ENCODE results near the gene GABBR2. TPM values are rescaled to one million over a fixed set of nuclear protein-coding genes. Genes with fewer than 3 reads are reported as not detected.

Gene GABBR2
- total and polyA plus RNA-seq, 9 of the 15 experiments (the other 6 are each of a cell fraction or from before 2014, with no cell fraction given): 0.15 to 1.9 (median 0.32) TPM

DNA sequence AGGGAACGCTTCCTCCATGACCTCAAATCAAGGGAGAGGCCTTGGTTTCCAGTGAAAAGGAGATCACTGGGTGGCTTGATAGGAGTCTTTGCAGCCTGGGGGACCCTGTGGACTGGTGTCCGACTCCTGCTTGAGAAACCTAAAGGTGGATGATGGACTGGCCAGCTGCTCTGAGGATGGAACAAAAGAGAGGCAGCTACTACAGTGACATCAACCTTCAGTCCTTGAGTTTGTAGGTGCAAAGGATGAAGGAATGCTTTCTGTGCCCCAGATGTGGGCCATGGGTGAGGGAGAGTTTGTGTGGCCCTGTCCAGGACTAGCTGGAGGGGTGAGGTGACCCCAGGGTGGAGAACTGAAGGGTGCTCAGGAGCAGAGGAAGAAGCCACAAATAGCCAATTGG, 338.8 kb downstream of the GABBR2 start:
- ATAC-seq: no peak
- H3K36me3 ChIP-seq (ENCODE audit: control insufficient read depth, insufficient read depth, low read length): no peaks in the 10 kb centered on the region
- WGBS (ENCODE audit: insufficient coverage, low coverage, missing lambda C conversion rate): 94% methylated on average over 2 of the region's 2 CpGs
- no peak overlapping the region for H3K9ac ChIP-seq (ENCODE audit: insufficient read depth in 1 of 2, low read depth in 2 of 2, low read length in 2 of 2)
- ChIA-PET POLR2A (interaction anchor here (1.1 kb wide), 1 partner anchor 115 kb away, joined by 3 read pairs; no protein-coding TSS in a partner anchor), CTCF (ENCODE audit: low intra/inter-chr PET ratio) (no interaction called here)
- H3K4me3 ChIP-seq: no peak overlapping the region
- TF ChIP-seq CBFB (CRISPR knock-in tag; IDR thresholded peaks at IDR 0.05) (no peak), PHF21A (IDR thresholded peaks at IDR 0.05; ENCODE audit: borderline replicate concordance, low read depth) (no peak), RBM17 (IDR thresholded peaks at IDR 0.05; ENCODE audit: borderline replicate concordance, low read depth, low read length) (no peak), RNF2 (IDR thresholded peaks at IDR 0.05) (no peak), ZNF764 (CRISPR knock-in tag; IDR thresholded peaks at IDR 0.05; ENCODE audit: low read depth) (no peak), CCAR2 (IDR thresholded peaks at IDR 0.05; ENCODE audit: low read depth, low read length) (no peak), RBM22 (IDR thresholded peaks at IDR 0.05; ENCODE audit: low read depth, low read length, poor library complexity, severe bottlenecking) (no peak), ZNF644 (tag; IDR thresholded peaks at IDR 0.05; ENCODE audit: low read depth) (no peak), CREBBP (IDR thresholded peaks at IDR 0.05; ENCODE audit: low read depth, low read length) (no peak), DPF2 (IDR thresholded peaks at IDR 0.05) (no peak), SMARCA5 (IDR thresholded peaks at IDR 0.05) (no peak), KLF1 (tag; IDR thresholded peaks at IDR 0.05) (no peak), SMAD1 (IDR thresholded peaks at IDR 0.05; ENCODE audit: low read depth, low read length, partially characterized antibody) (no peak), MEF2A (IDR thresholded peaks at IDR 0.05; ENCODE audit: control insufficient read depth, low read depth, low read length) (no peak), ZC3H11A (IDR thresholded peaks at IDR 0.05; ENCODE audit: low read depth, low read length) (no peak), ETV5 (CRISPR knock-in tag; IDR thresholded peaks at IDR 0.05; ENCODE audit: low read depth) (no peak)
- TF ChIP-seq, protein P1, sequence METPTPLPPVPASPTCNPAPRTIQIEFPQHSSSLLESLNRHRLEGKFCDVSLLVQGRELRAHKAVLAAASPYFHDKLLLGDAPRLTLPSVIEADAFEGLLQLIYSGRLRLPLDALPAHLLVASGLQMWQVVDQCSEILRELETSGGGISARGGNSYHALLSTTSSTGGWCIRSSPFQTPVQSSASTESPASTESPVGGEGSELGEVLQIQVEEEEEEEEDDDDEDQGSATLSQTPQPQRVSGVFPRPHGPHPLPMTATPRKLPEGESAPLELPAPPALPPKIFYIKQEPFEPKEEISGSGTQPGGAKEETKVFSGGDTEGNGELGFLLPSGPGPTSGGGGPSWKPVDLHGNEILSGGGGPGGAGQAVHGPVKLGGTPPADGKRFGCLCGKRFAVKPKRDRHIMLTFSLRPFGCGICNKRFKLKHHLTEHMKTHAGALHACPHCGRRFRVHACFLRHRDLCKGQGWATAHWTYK (CRISPR knock-in tag; IDR thresholded peaks at IDR 0.05): no peak
- TF ChIP-seq, protein P2, sequence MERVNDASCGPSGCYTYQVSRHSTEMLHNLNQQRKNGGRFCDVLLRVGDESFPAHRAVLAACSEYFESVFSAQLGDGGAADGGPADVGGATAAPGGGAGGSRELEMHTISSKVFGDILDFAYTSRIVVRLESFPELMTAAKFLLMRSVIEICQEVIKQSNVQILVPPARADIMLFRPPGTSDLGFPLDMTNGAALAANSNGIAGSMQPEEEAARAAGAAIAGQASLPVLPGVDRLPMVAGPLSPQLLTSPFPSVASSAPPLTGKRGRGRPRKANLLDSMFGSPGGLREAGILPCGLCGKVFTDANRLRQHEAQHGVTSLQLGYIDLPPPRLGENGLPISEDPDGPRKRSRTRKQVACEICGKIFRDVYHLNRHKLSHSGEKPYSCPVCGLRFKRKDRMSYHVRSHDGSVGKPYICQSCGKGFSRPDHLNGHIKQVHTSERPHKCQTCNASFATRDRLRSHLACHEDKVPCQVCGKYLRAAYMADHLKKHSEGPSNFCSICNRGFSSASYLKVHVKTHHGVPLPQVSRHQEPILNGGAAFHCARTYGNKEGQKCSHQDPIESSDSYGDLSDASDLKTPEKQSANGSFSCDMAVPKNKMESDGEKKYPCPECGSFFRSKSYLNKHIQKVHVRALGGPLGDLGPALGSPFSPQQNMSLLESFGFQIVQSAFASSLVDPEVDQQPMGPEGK (CRISPR knock-in tag; IDR thresholded peaks at IDR 0.05; ENCODE audit: borderline replicate concordance): no peak
- TF ChIP-seq, protein P3, sequence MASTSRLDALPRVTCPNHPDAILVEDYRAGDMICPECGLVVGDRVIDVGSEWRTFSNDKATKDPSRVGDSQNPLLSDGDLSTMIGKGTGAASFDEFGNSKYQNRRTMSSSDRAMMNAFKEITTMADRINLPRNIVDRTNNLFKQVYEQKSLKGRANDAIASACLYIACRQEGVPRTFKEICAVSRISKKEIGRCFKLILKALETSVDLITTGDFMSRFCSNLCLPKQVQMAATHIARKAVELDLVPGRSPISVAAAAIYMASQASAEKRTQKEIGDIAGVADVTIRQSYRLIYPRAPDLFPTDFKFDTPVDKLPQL (IDR thresholded peaks at IDR 0.05; ENCODE audit: extremely low read depth, insufficient read length): no peak
- TF ChIP-seq, protein P4, sequence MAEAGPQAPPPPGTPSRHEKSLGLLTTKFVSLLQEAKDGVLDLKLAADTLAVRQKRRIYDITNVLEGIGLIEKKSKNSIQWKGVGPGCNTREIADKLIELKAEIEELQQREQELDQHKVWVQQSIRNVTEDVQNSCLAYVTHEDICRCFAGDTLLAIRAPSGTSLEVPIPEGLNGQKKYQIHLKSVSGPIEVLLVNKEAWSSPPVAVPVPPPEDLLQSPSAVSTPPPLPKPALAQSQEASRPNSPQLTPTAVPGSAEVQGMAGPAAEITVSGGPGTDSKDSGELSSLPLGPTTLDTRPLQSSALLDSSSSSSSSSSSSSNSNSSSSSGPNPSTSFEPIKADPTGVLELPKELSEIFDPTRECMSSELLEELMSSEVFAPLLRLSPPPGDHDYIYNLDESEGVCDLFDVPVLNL (CRISPR knock-in tag; IDR thresholded peaks at IDR 0.05; ENCODE audit: low read depth): no peak
- intact Hi-C loops (cut with micrococcal nuclease) (loop anchor here (5.0 kb wide), 1 partner anchor 163 kb away; no protein-coding TSS in a partner anchor), in situ Hi-C loops (cut with MboI) (no loop called here)
- H3K4me1 ChIP-seq (replicated peaks in 1 of 2; ENCODE audit: control insufficient read depth in 2 of 2, insufficient read depth in 2 of 2, low read length in 2 of 2): peaks cover 34 to 38% of the 10 kb centered on the region in 2 experiments
- H2AFZ ChIP-seq (ENCODE audit: low read depth, low read length): no peak overlapping the region
- no peaks in the 10 kb centered on the region for H3K9me1 ChIP-seq (ENCODE audit: control insufficient read depth, insufficient read depth, low read length)
- BruUV-seq (replicated peaks): no TSS peak
- DNase-seq (ENCODE audit: extremely low read depth in 1 of 4, low spot score in 3 of 4): no peak
- no peak overlapping the region for H3K27ac ChIP-seq (ENCODE audit: extremely low read depth, low read depth, low read length)
- H3K79me2 ChIP-seq (ENCODE audit: control insufficient read depth, insufficient read depth, low read length): no peaks in the 10 kb centered on the region
- H3K4me2 ChIP-seq (ENCODE audit: insufficient read depth, low read length): no peak overlapping the region
- peaks cover 18% of the 10 kb centered on the region for H3K9me3 ChIP-seq (replicated peaks; ENCODE audit: control insufficient read depth, insufficient read depth, low read depth, low read length)
- FAIRE-seq: no peak
- H4K20me1 ChIP-seq (replicated peaks; ENCODE audit: control insufficient read depth, insufficient read depth, low read length): no peaks in the 10 kb centered on the region
- H3K27me3 ChIP-seq (ENCODE audit: control insufficient read depth in 2 of 2, insufficient read depth in 2 of 2, low read length in 2 of 2): no peaks in the 10 kb centered on the region

All from K562 (cell line).